Measurements from ENCODE around the gene ADAP1.
A peak's percentile ranks its signal among the peaks of the same experiment; 100 is the strongest.
"Not testable (repeated sequence)": the region's sequence is repeated elsewhere in the genome, so short reads cannot be mapped to it uniquely, and the experiment has no call there.

The ADAP1 gene

GRCh38 chr7:968205-969105 lies 14.0 kb upstream of the ADAP1 start:
- H3K27me3 ChIP-seq (ENCODE audit: control insufficient read depth, insufficient read depth, low read length) = no peaks in the 10 kb centered on the region
- H3K4me3 ChIP-seq (ENCODE audit: low read depth, low read length) = no peak overlapping the region
- H3K4me1 ChIP-seq (ENCODE audit: control insufficient read depth, insufficient read depth, low read length) = peaks cover 7% of the 10 kb centered on the region
- H3K36me3 ChIP-seq (ENCODE audit: control insufficient read depth, insufficient read depth, low read length) = peaks cover 29% of the 10 kb centered on the region
- H3K9me3 ChIP-seq (ENCODE audit: control insufficient read depth, insufficient read depth, low read length) = no peaks in the 10 kb centered on the region
- H3K9ac ChIP-seq (ENCODE audit: low read depth, low read length) = no peak overlapping the region

- Histone ChIP-seq H3K9ac (ENCODE audit: low read depth, low read length) (no peak overlapping the region), H3K36me3 (ENCODE audit: control insufficient read depth, insufficient read depth, low read length) (peaks cover 28% of the 10 kb centered on the region), H3K9me3 (ENCODE audit: control insufficient read depth, insufficient read depth, low read length) (no peaks in the 10 kb centered on the region), H3K27me3 (ENCODE audit: control insufficient read depth, insufficient read depth, low read length) (no peaks in the 10 kb centered on the region), H3K4me1 (ENCODE audit: control insufficient read depth, insufficient read depth, low read length) (peaks cover 7% of the 10 kb centered on the region), H3K4me3 (ENCODE audit: low read depth, low read length) (no peak overlapping the region)
Measured at GRCh38 chr7:967361-968082, 13.0 kb upstream of the ADAP1 start.

GRCh38 chr7:966291-967069 lies 12.0 kb upstream of the ADAP1 start:
- H3K4me3 ChIP-seq (ENCODE audit: low read depth, low read length) = no peak overlapping the region
- no peaks in the 10 kb centered on the region for H3K9me3 ChIP-seq (ENCODE audit: control insufficient read depth, insufficient read depth, low read length)
- H3K27me3 ChIP-seq (ENCODE audit: control insufficient read depth, insufficient read depth, low read length) = no peaks in the 10 kb centered on the region
- no peak overlapping the region for H3K9ac ChIP-seq (ENCODE audit: low read depth, low read length)
- H3K36me3 ChIP-seq (ENCODE audit: control insufficient read depth, insufficient read depth, low read length) = peaks cover 22% of the 10 kb centered on the region
- peaks cover 7% of the 10 kb centered on the region for H3K4me1 ChIP-seq (ENCODE audit: control insufficient read depth, insufficient read depth, low read length)

GRCh38 chr7:964401-965231 lies 10.1 kb upstream of the ADAP1 start:
- no peaks in the 10 kb centered on the region for H3K9me3 ChIP-seq (ENCODE audit: control insufficient read depth, insufficient read depth, low read length)
- H3K4me3 ChIP-seq (ENCODE audit: low read depth, low read length) = no peak overlapping the region
- peaks cover 16% of the 10 kb centered on the region for H3K36me3 ChIP-seq (ENCODE audit: control insufficient read depth, insufficient read depth, low read length)
- H3K27me3 ChIP-seq (ENCODE audit: control insufficient read depth, insufficient read depth, low read length) = no peaks in the 10 kb centered on the region
- H3K4me1 ChIP-seq (ENCODE audit: control insufficient read depth, insufficient read depth, low read length) = peaks cover 7% of the 10 kb centered on the region
- no peak overlapping the region for H3K9ac ChIP-seq (ENCODE audit: low read depth, low read length)

- Histone ChIP-seq H3K36me3 (ENCODE audit: control insufficient read depth, insufficient read depth, low read length) (peaks cover 11% of the 10 kb centered on the region), H3K27me3 (ENCODE audit: control insufficient read depth, insufficient read depth, low read length) (no peaks in the 10 kb centered on the region), H3K4me1 (ENCODE audit: control insufficient read depth, insufficient read depth, low read length) (peaks cover 7% of the 10 kb centered on the region), H3K9me3 (ENCODE audit: control insufficient read depth, insufficient read depth, low read length) (no peaks in the 10 kb centered on the region), H3K9ac (ENCODE audit: low read depth, low read length) (peak overlapping the region; percentile 47), H3K4me3 (ENCODE audit: low read depth, low read length) (no peak overlapping the region)
Measured at GRCh38 chr7:963236-964078, 9.0 kb upstream of the ADAP1 start.

- H3K9me3 ChIP-seq (ENCODE audit: control insufficient read depth, insufficient read depth, low read length) = no peaks in the 10 kb centered on the region
- H3K4me1 ChIP-seq (ENCODE audit: control insufficient read depth, insufficient read depth, low read length) = peaks cover 7% of the 10 kb centered on the region
- no peak overlapping the region for H3K9ac ChIP-seq (ENCODE audit: low read depth, low read length)
- H3K36me3 ChIP-seq (ENCODE audit: control insufficient read depth, insufficient read depth, low read length) = peaks cover 2% of the 10 kb centered on the region
- no peak overlapping the region for H3K4me3 ChIP-seq (ENCODE audit: low read depth, low read length)
- H3K27me3 ChIP-seq (ENCODE audit: control insufficient read depth, insufficient read depth, low read length) = no peaks in the 10 kb centered on the region
Measured at GRCh38 chr7:962401-963081, 8.1 kb upstream of the ADAP1 start.

- H3K4me3 ChIP-seq (ENCODE audit: low read depth, low read length) = no peak overlapping the region
- H3K9ac ChIP-seq (ENCODE audit: low read depth, low read length) = no peak overlapping the region
- peaks cover 7% of the 10 kb centered on the region for H3K4me1 ChIP-seq (ENCODE audit: control insufficient read depth, insufficient read depth, low read length)
- no peaks in the 10 kb centered on the region for H3K27me3 ChIP-seq (ENCODE audit: control insufficient read depth, insufficient read depth, low read length)
- no peaks in the 10 kb centered on the region for H3K9me3 ChIP-seq (ENCODE audit: control insufficient read depth, insufficient read depth, low read length)
- H3K36me3 ChIP-seq (ENCODE audit: control insufficient read depth, insufficient read depth, low read length) = peaks cover 2% of the 10 kb centered on the region
Measured at GRCh38 chr7:961546-962400, 7.3 kb upstream of the ADAP1 start.

GRCh38 chr7:960972-961371 lies 6.5 kb upstream of the ADAP1 start:
- not testable (repeated sequence) for H3K9ac ChIP-seq (ENCODE audit: low read depth, low read length); H3K4me3 ChIP-seq (ENCODE audit: low read depth, low read length); H3K27me3 ChIP-seq (ENCODE audit: control insufficient read depth, insufficient read depth, low read length); H3K36me3 ChIP-seq (ENCODE audit: control insufficient read depth, insufficient read depth, low read length); H3K4me1 ChIP-seq (ENCODE audit: control insufficient read depth, insufficient read depth, low read length); H3K9me3 ChIP-seq (ENCODE audit: control insufficient read depth, insufficient read depth, low read length)

- no peak overlapping the region for H3K4me3 ChIP-seq (ENCODE audit: low read depth, low read length)
- peaks cover 7% of the 10 kb centered on the region for H3K4me1 ChIP-seq (ENCODE audit: control insufficient read depth, insufficient read depth, low read length)
- no peak overlapping the region for H3K9ac ChIP-seq (ENCODE audit: low read depth, low read length)
- peaks cover 3% of the 10 kb centered on the region for H3K27me3 ChIP-seq (ENCODE audit: control insufficient read depth, insufficient read depth, low read length)
- no peaks in the 10 kb centered on the region for H3K36me3 ChIP-seq (ENCODE audit: control insufficient read depth, insufficient read depth, low read length)
- H3K9me3 ChIP-seq (ENCODE audit: control insufficient read depth, insufficient read depth, low read length) = no peaks in the 10 kb centered on the region
Measured at GRCh38 chr7:960269-960871, 5.9 kb upstream of the ADAP1 start.
